Rectal smooth muscle tissue (tissue), 1 donor: ENCODE measurements around the gene CARD10.
"Not testable (repeated sequence)": the region's sequence is repeated elsewhere in the genome, so short reads cannot be mapped to it uniquely, and the experiment has no call there.

Experiments
- H3K27ac ChIP-seq: one replicate; pipeline ENCODE4 v1.7.0; 2013; ENCODE audit warnings: low read depth, low read length, inconsistent platforms
- H3K27me3 ChIP-seq: one replicate; pipeline ENCODE4 v1.7.0; 2013; ENCODE audit warnings: low read length; ENCODE audit not compliant: control insufficient read depth, insufficient read depth
- H3K36me3 ChIP-seq: one replicate; pipeline ENCODE4 v1.7.0; 2013; ENCODE audit warnings: low read length; ENCODE audit not compliant: control insufficient read depth, insufficient read depth
- H3K4me1 ChIP-seq: one replicate; pipeline ENCODE4 v1.7.0; 2013; ENCODE audit warnings: low read length; ENCODE audit not compliant: control insufficient read depth, insufficient read depth
- H3K4me3 ChIP-seq: one replicate; pipeline ENCODE4 v1.7.0; 2013; ENCODE audit warnings: low read length
- H3K9ac ChIP-seq: one replicate; pipeline ENCODE4 v1.7.0; 2013; ENCODE audit warnings: low read length

The CARD10 gene

GRCh38 chr22:37529652-37530345 is 10.6 kb upstream of the CARD10 start:
- H3K27ac ChIP-seq: no peak overlapping the region
- H3K9ac ChIP-seq: no peak overlapping the region
- no peaks in the 10 kb centered on the region for H3K36me3 ChIP-seq
- H3K4me3 ChIP-seq: no peak overlapping the region
- no peaks in the 10 kb centered on the region for H3K27me3 ChIP-seq
- H3K4me1 ChIP-seq: no peaks in the 10 kb centered on the region

GRCh38 chr22:37527952-37528351 is 8.7 kb upstream of the CARD10 start:
- not testable (repeated sequence) for H3K27ac ChIP-seq, H3K27me3 ChIP-seq, H3K4me3 ChIP-seq, H3K4me1 ChIP-seq, H3K36me3 ChIP-seq, H3K9ac ChIP-seq

GRCh38 chr22:37527081-37527752 is 8.0 kb upstream of the CARD10 start:
- not testable (repeated sequence) for H3K36me3 ChIP-seq, H3K4me1 ChIP-seq, H3K27me3 ChIP-seq, H3K4me3 ChIP-seq, H3K27ac ChIP-seq, H3K9ac ChIP-seq

- no peaks in the 10 kb centered on the region for H3K36me3 ChIP-seq
- H3K27ac ChIP-seq: no peak overlapping the region
- no peaks in the 10 kb centered on the region for H3K27me3 ChIP-seq
- H3K4me3 ChIP-seq: no peak overlapping the region
- H3K9ac ChIP-seq: no peak overlapping the region
- H3K4me1 ChIP-seq: no peaks in the 10 kb centered on the region
Measured at GRCh38 chr22:37526376-37526775, 7.2 kb upstream of the CARD10 start.

GRCh38 chr22:37525746-37526350 is 6.6 kb upstream of the CARD10 start:
- H3K27me3 ChIP-seq: no peaks in the 10 kb centered on the region
- H3K4me3 ChIP-seq: no peak overlapping the region
- no peak overlapping the region for H3K9ac ChIP-seq
- H3K4me1 ChIP-seq: no peaks in the 10 kb centered on the region
- H3K36me3 ChIP-seq: no peaks in the 10 kb centered on the region
- no peak overlapping the region for H3K27ac ChIP-seq

GRCh38 chr22:37525073-37525745 is 6.0 kb upstream of the CARD10 start:
- H3K36me3 ChIP-seq: no peaks in the 10 kb centered on the region
- H3K27ac ChIP-seq: no peak overlapping the region
- H3K4me1 ChIP-seq: no peaks in the 10 kb centered on the region
- H3K9ac ChIP-seq: no peak overlapping the region
- H3K4me3 ChIP-seq: no peak overlapping the region
- H3K27me3 ChIP-seq: no peaks in the 10 kb centered on the region

- no peaks in the 10 kb centered on the region for H3K4me1 ChIP-seq
- H3K9ac ChIP-seq: no peak overlapping the region
- H3K36me3 ChIP-seq: no peaks in the 10 kb centered on the region
- peaks cover 4% of the 10 kb centered on the region for H3K27me3 ChIP-seq
- H3K4me3 ChIP-seq: no peak overlapping the region
- no peak overlapping the region for H3K27ac ChIP-seq
Measured at GRCh38 chr22:37522482-37522881, 3.3 kb upstream of the CARD10 start.

- H3K27me3 ChIP-seq: peaks cover 4% of the 10 kb centered on the region
- no peak overlapping the region for H3K9ac ChIP-seq
Measured at GRCh38 chr22:37521236-37521739, 2.1 kb upstream of the CARD10 start.

GRCh38 chr22:37520776-37521191 is 1.6 kb upstream of the CARD10 start:
- no peak overlapping the region for H3K4me3 ChIP-seq
- H3K36me3 ChIP-seq: no peaks in the 10 kb centered on the region
- H3K27ac ChIP-seq: no peak overlapping the region
- no peaks in the 10 kb centered on the region for H3K4me1 ChIP-seq
- peaks cover 4% of the 10 kb centered on the region for H3K27me3 ChIP-seq
- no peak overlapping the region for H3K9ac ChIP-seq

More at GRCh38 chr22:37521236-37521739, 2.1 kb upstream of the CARD10 start:
- Histone ChIP-seq H3K4me1 (no peaks in the 10 kb centered on the region), H3K36me3 (no peaks in the 10 kb centered on the region), H3K4me3 (no peak overlapping the region), H3K27ac (no peak overlapping the region)

- Histone ChIP-seq H3K9ac (peak overlapping the region; percentile 12), H3K4me3 (peak overlapping the region; percentile 69), H3K36me3 (no peaks in the 10 kb centered on the region), H3K4me1 (no peaks in the 10 kb centered on the region), H3K27me3 (peaks cover 4% of the 10 kb centered on the region), H3K27ac (no peak overlapping the region)
Measured at GRCh38 chr22:37518509-37519267, 527 bp downstream of the CARD10 start.

GRCh38 chr22:37517826-37518450 is 1.3 kb downstream of the CARD10 start:
- Histone ChIP-seq H3K27me3 (peaks cover 4% of the 10 kb centered on the region), H3K36me3 (no peaks in the 10 kb centered on the region), H3K9ac (no peak overlapping the region), H3K4me1 (no peaks in the 10 kb centered on the region), H3K27ac (no peak overlapping the region), H3K4me3 (peak overlapping the region; percentile 69)
